ENCODE data around the gene TIMP2. TPM values are rescaled to one million over a fixed set of nuclear protein-coding genes. Genes with fewer than 3 reads are reported as not detected.

The TIMP2 gene
- total and polyA plus RNA-seq, 2 of the 8 experiments (the other 6 are each of a cell fraction or from before 2014, with no cell fraction given) = 18.2 to 43.3 TPM

GRCh38 chr17:78840780-78841611 lies 84.2 kb downstream of the TIMP2 start, which contains the start of gene USP36 (continued):
- no peak; the same call in 1 of the 2 replicates for TF ChIP-seq GTF2F1 (IDR thresholded peaks at IDR 0.05; ENCODE audit: borderline replicate concordance, low read depth, low read length)
- TF ChIP-seq POLR2AphosphoS5 (IDR thresholded peaks at IDR 0.05; ENCODE audit: low read depth, low read length) = peak; percentile 61
- 0 out of 2 replicates have a peak, but pooled peaks have one; percentile 5 for TF ChIP-seq TCF12 (IDR thresholded peaks at IDR 0.05; ENCODE audit: low read depth, low read length)
- peak; percentile 99 for TF ChIP-seq CREB1 (IDR thresholded peaks at IDR 0.05)
- no peak for TF ChIP-seq RXRA (IDR thresholded peaks at IDR 0.05; ENCODE audit: insufficient read depth, low read depth, low read length)
- TF ChIP-seq SRF (IDR thresholded peaks at IDR 0.05; ENCODE audit: low read depth, low read length) = peak; percentile 34; the same call in 1 of the 2 replicates
- peak; percentile 57 for TF ChIP-seq PHF8 (conservative IDR thresholded peaks at IDR 0.05; ENCODE audit: low read depth, low read length)
- peak; percentile 68 for TF ChIP-seq USF2 (IDR thresholded peaks at IDR 0.05; ENCODE audit: low read length)
- TF ChIP-seq HDAC2 (IDR thresholded peaks at IDR 0.05; ENCODE audit: borderline replicate concordance in 1 of 2, low read depth in 2 of 2, low read length in 2 of 2) = peak; percentile 56 to 80; a peak in 2 of 4 replicates
- peak; percentile 52; the same call in 1 of the 2 replicates for TF ChIP-seq TBP (IDR thresholded peaks at IDR 0.05; ENCODE audit: low read depth, low read length)
- TF ChIP-seq SUZ12 (IDR thresholded peaks at IDR 0.05; ENCODE audit: low read length) = no peak
- TF ChIP-seq SIN3A (conservative IDR thresholded peaks at IDR 0.05 in 1 of 2, IDR thresholded peaks at IDR 0.05 in 1 of 2; ENCODE audit: low read depth in 1 of 2, low read length in 2 of 2) = peak; percentile 82 to 89; a peak in 3 of 4 replicates
- TF ChIP-seq KDM1A (IDR thresholded peaks at IDR 0.05; ENCODE audit: borderline replicate concordance, low read length) = no peak

Measured in H1 (cell line).